Measurements from ENCODE around the gene TRPV4. TPM values are rescaled to one million over a fixed set of nuclear protein-coding genes. Genes with fewer than 3 reads are reported as not detected.

Gene TRPV4
- total RNA-seq, 1 donor from 2014 or later: not detected

DNA sequence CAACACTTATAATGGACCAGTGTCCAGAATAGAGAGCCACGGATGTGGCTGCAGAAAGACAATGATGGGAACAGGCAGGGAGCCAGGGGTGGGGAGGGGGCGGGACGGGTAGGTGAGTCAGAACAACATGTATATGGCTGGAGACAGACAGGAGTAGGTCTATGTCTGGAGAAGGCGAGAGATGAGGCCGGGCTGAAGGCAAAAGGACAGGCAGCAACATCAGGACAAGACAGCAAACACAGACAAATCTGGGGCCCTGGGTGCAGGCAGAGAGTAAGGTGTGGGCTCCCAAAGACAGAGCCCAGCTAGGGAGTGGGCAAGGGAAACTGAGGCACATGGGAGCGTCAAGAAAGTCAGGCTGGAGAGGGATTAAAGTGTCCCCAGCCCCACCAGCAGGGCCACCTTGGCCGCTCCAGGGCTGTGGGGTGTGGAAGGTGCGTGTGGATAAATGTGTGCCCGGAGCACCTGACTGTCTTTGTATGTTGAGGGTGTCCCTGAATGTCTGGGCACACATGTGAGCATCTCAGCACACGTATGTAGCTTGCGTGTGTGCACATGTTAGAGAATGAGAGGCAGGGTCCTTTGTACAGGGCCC lies 75.4 kb downstream of the TRPV4 start:
- intact Hi-C loops (cut with micrococcal nuclease): no loop called here
- Mint-ChIP-seq H3K4me1 (no peaks in the 10 kb centered on the region), H3K27ac (no peak overlapping the region), H3K27me3 (no peaks in the 10 kb centered on the region), H3K36me3 (ENCODE audit: low read depth) (no peaks in the 10 kb centered on the region), H3K9me3 (peaks cover 4% of the 10 kb centered on the region), H3K4me3 (no peak overlapping the region)
- no peak for DNase-seq

DNA sequence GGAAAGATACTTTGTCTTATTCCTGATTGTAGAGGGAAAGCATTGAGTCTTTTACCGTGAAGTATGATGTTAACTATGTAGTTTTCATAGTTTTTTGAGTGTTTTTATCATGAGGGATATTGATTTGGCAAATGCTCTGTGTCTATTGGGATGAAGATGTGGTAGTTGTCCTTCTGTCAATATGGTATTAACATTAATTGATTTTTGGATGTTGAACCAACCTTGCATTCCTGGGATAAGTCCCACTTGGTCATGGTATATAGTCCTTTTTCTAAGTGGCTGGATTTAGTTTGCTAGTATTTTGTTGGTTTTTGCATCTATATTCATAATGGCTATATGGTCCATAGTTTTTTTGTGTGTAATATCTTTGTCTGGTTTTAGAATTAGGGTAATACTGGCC lies 76.7 kb downstream of the TRPV4 start:
- Mint-ChIP-seq H3K4me3 (no peak overlapping the region), H3K36me3 (ENCODE audit: low read depth) (no peaks in the 10 kb centered on the region), H3K27me3 (no peaks in the 10 kb centered on the region), H3K27ac (no peak overlapping the region), H3K9me3 (peaks cover 4% of the 10 kb centered on the region), H3K4me1 (no peaks in the 10 kb centered on the region)
- intact Hi-C loops (cut with micrococcal nuclease): no loop called here
- no peak for DNase-seq

DNA sequence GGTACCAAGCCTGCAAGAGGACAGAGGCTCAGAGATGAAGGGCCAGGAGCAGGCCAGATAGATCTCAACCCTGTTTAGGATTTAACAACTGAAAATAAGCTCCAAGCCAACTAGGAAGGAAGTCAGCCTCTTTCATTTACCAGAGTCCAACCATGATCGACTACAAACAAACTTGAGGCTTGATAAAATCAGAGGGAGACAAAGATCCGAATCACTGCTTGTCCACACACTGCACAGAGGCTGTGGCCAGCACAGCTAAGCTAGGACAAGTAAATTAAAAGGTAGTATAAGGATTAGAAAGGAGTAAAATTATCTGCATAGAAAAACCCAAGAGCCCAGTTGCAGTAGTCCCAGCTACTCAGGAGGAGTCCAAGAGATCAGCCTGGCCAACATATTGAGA lies 79.2 kb downstream of the TRPV4 start:
- intact Hi-C loops (cut with micrococcal nuclease): no loop called here
- no peak for DNase-seq
- peaks cover 4% of the 10 kb centered on the region for H3K9me3 Mint-ChIP-seq

DNA sequence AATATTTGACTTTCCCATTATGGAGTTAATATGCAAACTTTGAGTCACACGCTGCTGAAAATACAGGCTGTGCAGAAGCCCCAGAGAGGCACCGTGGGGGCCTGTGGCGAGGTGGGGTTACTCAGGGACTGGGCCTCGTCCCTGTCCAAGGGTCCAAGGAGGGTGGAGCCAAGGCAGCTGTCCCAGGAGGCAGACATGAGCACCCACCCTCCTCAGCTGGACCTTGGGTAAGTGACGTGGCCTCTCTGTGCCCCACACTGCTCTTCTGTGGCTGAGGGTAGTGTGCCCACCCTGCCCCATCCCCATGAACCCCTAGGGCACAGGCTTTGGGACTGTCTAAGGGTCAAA lies 80.2 kb downstream of the TRPV4 start:
- Mint-ChIP-seq H3K27me3 (peaks cover 16% of the 10 kb centered on the region), H3K9me3 (peaks cover 4% of the 10 kb centered on the region), H3K27ac (no peak overlapping the region), H3K36me3 (ENCODE audit: low read depth) (no peaks in the 10 kb centered on the region), H3K4me3 (no peak overlapping the region), H3K4me1 (no peaks in the 10 kb centered on the region)
- intact Hi-C loops (cut with micrococcal nuclease): no loop called here
- DNase-seq: no peak

More for the DNA sequence above, 79.2 kb downstream of the TRPV4 start:
- H3K36me3 Mint-ChIP-seq (ENCODE audit: low read depth): no peaks in the 10 kb centered on the region
- no peaks in the 10 kb centered on the region for H3K4me1 Mint-ChIP-seq
- no peak overlapping the region for H3K27ac Mint-ChIP-seq
- peaks cover 11% of the 10 kb centered on the region for H3K27me3 Mint-ChIP-seq
- no peak overlapping the region for H3K4me3 Mint-ChIP-seq

DNA sequence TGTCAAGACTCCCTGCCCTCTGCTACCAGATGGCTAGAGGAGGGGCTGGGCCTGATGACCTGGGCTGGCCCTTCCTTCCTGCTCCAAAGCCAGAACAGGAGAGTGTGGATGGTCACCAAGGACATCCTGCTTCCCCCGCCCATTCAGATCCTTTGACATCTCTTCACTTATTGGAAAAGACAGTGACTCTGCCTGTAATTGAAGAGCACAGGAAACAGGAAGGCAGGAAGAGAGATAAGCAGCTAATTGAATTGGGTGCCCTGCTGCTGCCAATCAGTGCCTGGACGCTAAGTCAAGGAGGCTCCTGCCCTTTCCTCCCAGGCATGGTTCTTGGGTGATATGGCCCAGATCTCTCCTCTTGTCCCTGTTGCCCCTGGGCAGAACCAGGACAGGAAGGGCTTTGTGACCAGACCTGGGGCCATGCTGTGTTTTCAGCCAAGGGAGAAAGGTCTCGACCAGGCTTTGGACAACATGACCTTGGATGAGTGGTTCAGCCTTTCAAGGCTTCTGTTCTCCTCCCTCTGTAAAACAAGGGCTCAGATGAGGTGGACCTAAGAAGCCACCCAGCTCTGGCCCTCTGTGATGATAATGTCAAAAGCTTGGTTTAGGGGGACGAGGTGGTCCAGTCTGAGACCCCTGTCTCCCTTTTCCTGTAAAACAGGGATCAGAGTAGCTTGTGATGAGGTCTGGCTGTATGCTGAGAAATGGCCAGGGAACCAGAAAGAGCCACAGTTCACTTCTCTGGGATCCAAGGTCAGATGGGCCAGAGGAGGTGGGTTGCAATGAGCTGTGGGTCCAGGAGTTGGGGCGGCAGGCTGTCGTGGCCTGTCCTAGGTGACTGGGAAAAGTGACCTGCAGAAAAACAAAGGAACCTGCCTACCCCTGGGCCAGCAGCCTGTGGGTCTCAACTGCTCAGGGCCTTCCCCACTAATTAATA lies 80.8 kb downstream of the TRPV4 start:
- H3K36me3 Mint-ChIP-seq (ENCODE audit: low read depth): no peaks in the 10 kb centered on the region
- intact Hi-C loops (cut with micrococcal nuclease): no loop called here
- peaks cover 4% of the 10 kb centered on the region for H3K9me3 Mint-ChIP-seq
- H3K27ac Mint-ChIP-seq: no peak overlapping the region
- no peaks in the 10 kb centered on the region for H3K4me1 Mint-ChIP-seq
- DNase-seq: no peak
- H3K4me3 Mint-ChIP-seq: no peak overlapping the region
- H3K27me3 Mint-ChIP-seq: peaks cover 17% of the 10 kb centered on the region

DNA sequence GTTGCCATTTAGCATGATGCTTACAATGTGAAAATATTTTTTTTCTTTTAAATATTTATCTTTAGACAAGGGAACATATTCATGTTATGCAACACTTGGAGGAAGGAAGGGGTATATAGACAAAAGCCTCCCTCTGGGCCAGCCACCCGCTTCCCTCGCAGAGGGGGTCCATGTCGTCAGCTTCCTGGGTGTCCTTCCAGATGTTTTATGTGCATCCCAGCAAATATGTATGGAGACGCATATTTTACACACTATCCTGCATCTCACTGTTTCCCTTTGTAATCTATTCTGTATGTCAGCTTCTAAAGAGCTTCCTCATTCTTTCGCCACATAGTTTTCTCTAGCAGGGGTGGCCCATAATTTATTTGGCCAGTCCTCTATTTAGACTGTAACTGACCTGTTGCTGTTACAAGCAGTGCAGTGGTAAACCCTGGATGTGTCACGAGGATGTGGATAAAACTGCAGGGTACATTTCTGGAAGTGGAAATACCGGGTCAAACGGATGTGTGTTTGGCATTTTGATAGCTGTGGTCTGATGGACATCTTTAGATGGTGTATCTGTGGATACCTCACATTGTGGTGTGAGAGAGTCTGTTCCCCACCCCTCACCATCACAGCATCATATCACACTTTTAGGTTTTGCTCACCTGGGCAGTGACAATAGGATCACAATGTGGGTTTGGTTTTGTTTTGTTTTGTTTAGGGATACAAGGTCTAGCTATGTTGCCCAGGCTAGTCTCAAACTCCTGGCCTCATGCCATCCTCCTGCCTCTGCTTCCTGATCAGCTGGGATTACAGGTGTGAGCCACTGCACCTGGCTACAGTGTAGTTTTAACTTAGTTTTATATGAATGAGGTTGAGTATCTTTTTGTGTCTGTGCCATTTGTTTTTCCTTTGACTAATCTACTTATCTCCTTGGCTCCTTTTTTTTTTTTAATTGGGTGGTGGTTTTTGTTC lies 87.9 kb downstream of the TRPV4 start:
- Mint-ChIP-seq H3K27ac (no peak overlapping the region), H3K27me3 (peaks cover 15% of the 10 kb centered on the region), H3K9me3 (no peaks in the 10 kb centered on the region), H3K36me3 (ENCODE audit: low read depth) (no peaks in the 10 kb centered on the region), H3K4me3 (no peak overlapping the region), H3K4me1 (no peaks in the 10 kb centered on the region)
- intact Hi-C loops (cut with micrococcal nuclease): no loop called here
- no peak for DNase-seq

DNA sequence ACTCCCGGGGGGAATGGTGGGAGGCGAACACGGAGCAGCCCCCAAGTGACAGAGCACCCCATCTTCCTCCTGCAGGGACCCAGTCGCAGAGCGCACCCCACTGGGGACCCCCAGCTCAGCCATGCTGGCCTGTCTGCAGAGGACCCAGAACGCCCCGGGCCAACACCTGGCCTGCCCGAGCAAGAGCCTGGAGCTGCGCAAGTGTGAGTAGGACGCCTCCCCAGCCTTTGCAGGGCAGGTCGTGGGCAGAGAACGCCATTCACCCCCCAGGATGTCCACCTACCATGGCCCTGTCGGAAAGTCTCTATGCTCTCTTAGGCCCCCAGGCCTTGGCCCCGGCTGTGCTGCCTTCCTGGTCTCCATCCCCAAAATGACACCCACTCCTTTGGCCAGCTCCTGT lies 89.2 kb downstream of the TRPV4 start:
- Mint-ChIP-seq H3K36me3 (ENCODE audit: low read depth) (no peaks in the 10 kb centered on the region), H3K27me3 (peaks cover 11% of the 10 kb centered on the region), H3K27ac (no peak overlapping the region), H3K9me3 (no peaks in the 10 kb centered on the region), H3K4me1 (no peaks in the 10 kb centered on the region), H3K4me3 (no peak overlapping the region)
- intact Hi-C loops (cut with micrococcal nuclease): no loop called here
- no peak for DNase-seq

DNA sequence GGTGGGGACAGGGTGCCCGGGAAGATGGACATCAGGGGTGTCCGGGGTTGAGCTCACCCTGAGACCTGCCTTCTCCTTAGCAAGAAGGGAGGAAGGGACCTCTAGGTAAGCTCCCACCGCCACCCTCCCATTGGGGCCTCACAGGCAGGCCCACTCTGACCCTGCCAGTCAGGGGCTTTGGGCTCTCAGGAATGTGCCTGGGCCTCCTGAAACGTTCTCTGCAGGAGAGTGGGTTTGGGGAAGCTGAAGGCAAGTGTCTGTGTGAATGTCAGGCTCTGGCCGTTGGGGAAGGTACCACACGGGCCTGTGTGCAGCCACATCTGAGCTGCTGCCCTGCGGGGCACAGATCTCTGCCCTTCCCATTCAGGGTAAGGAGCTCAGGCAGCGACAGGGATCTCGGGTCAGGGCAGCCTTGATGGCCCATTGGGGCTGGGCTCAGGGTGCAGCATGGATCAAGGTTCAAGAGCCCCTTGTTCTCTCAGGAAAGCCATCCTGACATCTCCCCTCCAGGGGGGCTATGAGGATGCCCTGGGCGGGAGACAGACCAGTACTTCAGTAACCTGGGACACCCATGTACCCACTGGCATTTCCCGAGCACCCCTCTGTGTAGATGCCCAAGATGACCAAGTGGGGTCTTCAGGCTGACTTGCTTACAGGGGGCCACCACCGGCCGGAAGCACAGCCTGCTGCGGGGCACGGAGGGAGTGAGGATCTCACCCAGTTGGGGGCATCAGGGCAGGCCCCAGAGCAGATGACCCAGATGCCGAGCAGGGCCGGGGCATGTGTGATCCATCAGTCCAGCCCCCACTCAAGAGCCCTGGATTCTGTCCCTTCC lies 89.9 kb downstream of the TRPV4 start:
- H3K4me1 Mint-ChIP-seq: no peaks in the 10 kb centered on the region
- H3K9me3 Mint-ChIP-seq: no peaks in the 10 kb centered on the region
- no peak overlapping the region for H3K27ac Mint-ChIP-seq
- DNase-seq: no peak
- H3K36me3 Mint-ChIP-seq (ENCODE audit: low read depth): no peaks in the 10 kb centered on the region
- H3K27me3 Mint-ChIP-seq: peaks cover 10% of the 10 kb centered on the region
- no peak overlapping the region for H3K4me3 Mint-ChIP-seq
- intact Hi-C loops (cut with micrococcal nuclease): no loop called here

DNA sequence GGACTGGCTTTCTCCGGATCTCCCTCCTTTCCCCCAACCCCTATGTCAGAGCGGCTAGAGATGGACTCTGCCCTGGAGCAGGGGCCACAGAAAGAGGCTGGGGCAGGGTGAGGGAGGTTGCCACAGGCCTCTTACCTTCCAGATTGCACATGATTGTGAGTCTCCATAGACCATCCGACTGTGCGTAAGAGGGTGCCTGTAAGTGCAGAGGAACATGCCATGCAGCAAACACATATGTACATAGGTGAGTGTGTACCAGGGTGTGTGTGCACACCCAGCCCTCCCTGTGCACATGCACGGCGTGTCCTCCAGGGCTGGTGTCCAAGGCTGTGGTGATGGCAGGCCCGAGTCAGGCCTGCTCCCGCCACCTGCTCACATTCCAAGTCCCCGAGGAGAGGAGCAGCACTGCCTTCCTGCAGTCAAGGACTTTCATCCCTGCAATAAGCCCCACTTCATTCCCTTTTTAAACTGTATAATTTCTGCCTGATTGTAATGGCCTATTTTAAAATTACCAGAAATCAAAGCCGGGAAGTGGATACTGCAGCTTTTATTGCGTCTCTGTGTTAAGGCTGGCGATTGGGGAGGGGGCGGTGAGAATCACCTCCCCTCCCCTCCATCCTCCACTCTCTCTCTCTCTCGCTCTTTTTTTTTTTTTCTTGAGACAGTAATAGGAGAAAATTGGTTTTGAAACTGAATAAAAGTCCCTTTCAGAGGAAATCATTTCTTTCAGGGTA lies 91.1 kb downstream of the TRPV4 start:
- DNase-seq: no peak
- H3K4me1 Mint-ChIP-seq: no peaks in the 10 kb centered on the region
- no peaks in the 10 kb centered on the region for H3K36me3 Mint-ChIP-seq (ENCODE audit: low read depth)
- intact Hi-C loops (cut with micrococcal nuclease): no loop called here
- H3K27ac Mint-ChIP-seq: no peak overlapping the region
- H3K27me3 Mint-ChIP-seq: peaks cover 8% of the 10 kb centered on the region
- no peaks in the 10 kb centered on the region for H3K9me3 Mint-ChIP-seq
- no peak overlapping the region for H3K4me3 Mint-ChIP-seq

DNA sequence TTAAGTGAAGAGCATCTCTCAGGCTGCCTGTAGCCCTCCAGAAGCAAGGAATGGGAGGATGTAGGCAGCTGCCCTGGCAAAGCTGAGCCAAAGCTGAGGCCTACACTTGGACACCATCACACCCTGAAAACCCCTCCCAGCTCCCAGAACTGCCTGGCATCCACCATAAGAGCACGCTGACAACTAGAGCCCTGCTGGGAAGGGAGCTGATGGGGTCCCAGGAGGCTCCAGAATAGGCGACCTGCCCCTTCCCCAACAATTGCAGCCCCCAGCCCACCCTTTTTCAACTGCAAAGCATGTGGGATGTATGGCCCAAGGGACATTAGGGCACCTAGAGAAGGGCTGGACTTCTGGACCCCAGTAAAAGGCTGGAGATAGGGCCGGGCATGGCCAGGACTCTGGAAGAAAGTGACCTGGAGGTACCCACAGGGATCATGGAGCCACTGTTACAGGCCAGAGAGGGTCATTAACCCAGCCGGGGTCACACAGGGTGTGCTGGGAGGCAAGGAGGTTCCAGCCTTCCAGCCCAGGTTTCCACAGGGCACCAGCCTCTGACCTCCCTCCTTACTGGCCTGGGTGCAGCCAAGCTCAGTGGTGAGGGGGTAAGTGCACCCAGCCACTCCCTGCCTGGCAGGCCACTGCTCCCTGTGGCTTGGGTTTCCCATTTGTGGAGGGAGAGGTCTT lies 91.8 kb downstream of the TRPV4 start:
- Mint-ChIP-seq H3K9me3 (no peaks in the 10 kb centered on the region), H3K27ac (no peak overlapping the region), H3K27me3 (peaks cover 11% of the 10 kb centered on the region), H3K36me3 (ENCODE audit: low read depth) (no peaks in the 10 kb centered on the region), H3K4me1 (no peaks in the 10 kb centered on the region), H3K4me3 (no peak overlapping the region)
- intact Hi-C loops (cut with micrococcal nuclease): no loop called here
- no peak for DNase-seq

DNA sequence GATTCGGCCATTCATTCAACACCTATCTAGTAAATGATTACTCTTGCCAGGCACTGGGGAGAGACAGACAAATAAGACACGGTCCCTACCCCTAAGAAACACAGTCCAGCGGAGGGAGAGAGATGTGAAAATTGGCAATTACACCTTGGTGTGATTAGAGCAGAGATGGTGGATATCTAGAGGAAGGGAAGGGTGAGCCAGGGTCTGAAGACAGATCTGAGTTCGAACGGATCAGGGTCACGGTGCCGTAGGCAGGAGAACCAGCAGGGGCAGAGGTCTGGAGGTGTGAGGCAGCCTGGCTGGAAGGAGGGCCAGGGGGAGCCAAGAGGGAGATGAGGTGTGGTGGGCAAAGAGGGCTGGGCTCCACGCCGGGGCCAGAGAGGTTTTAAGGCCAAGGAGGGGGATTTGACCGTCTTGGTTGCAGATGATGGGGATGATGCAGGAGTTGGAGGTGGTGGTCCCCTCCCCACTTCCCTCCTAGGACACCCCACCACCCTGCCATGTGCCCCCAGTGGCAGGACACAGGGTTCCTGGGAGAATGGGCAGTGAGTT lies 92.4 kb downstream of the TRPV4 start:
- no peaks in the 10 kb centered on the region for H3K36me3 Mint-ChIP-seq (ENCODE audit: low read depth)
- H3K4me1 Mint-ChIP-seq: no peaks in the 10 kb centered on the region
- H3K27ac Mint-ChIP-seq: no peak overlapping the region
- intact Hi-C loops (cut with micrococcal nuclease): no loop called here
- peaks cover 12% of the 10 kb centered on the region for H3K27me3 Mint-ChIP-seq
- DNase-seq: no peak
- H3K4me3 Mint-ChIP-seq: no peak overlapping the region
- no peaks in the 10 kb centered on the region for H3K9me3 Mint-ChIP-seq

Data from activated CD4-positive, alpha-beta T cell treated with anti-CD3 and anti-CD28 coated beads, Interleukin-2, amount 10 ng/mL, durations not matched to agents 24 days and 14 days (primary cell).